ENCODE measurements around the gene SGTA. TPM values are rescaled to one million over a fixed set of nuclear protein-coding genes. Genes with fewer than 3 reads are reported as not detected.

The SGTA gene
- total and polyA plus RNA-seq, 2 experiments from 2014 or later, result 71.6 to 102 TPM

DNA sequence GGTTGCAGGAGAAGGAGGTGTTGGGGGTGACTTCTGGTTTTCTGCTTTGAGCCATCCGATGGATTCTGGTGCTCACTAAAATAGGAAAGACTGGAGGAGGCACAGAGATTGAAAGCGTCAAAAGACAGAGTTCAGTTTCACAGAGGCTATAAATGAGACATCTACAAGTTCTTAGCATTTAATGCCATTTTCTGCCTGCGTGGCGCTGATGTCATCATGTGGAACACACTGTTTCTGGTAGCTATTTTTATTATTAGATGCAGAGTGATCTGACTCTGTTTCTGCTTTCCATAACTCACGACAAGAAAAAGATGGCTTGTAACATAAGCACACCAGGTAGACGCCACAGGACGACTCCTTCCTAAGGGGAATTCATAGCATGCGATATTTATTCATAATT is 40.0 kb downstream of the SGTA start:
- no peak overlapping the region for H3K4me2 ChIP-seq
- Mint-ChIP-seq H3K27me3 (ENCODE audit: insufficient read depth, low read depth, poor library complexity) (peaks cover 8% of the 10 kb centered on the region), H3K9me3 (no peaks in the 10 kb centered on the region)

More for the DNA sequence above, 40.0 kb downstream of the SGTA start:
- H3K27ac Mint-ChIP-seq, result no peak overlapping the region
- peaks cover 5% of the 10 kb centered on the region; the same call in 1 of the 2 replicates for H3K79me2 ChIP-seq (replicated peaks; ENCODE audit: insufficient read depth)
- no peak overlapping the region for H3K4me3 Mint-ChIP-seq
- DNase-seq (ENCODE audit: low spot score) (no peak), ATAC-seq (no peak)
- H3K36me3 ChIP-seq (ENCODE audit: insufficient read depth), result no peaks in the 10 kb centered on the region
- H3K9me2 ChIP-seq (ENCODE audit: insufficient read depth), result no peaks in the 10 kb centered on the region
- H3F3A ChIP-seq (replicated peaks; ENCODE audit: low read depth), result no peaks in the 10 kb centered on the region
- H3K4me1 ChIP-seq (ENCODE audit: insufficient read depth), result peaks cover 4% of the 10 kb centered on the region; the same call in 1 of the 2 replicates
- no peak overlapping the region for H3K27ac ChIP-seq (ENCODE audit: low read depth)
- no peaks in the 10 kb centered on the region; the same call in 1 of the 2 replicates for H4K20me1 ChIP-seq (replicated peaks; ENCODE audit: insufficient read depth)
- no peak overlapping the region for H3K4me3 ChIP-seq
- TF ChIP-seq ZNF331 (CRISPR knock-in tag; IDR thresholded peaks at IDR 0.05; ENCODE audit: low read depth) (no peak), EZH2 (IDR thresholded peaks at IDR 0.05; ENCODE audit: low read depth, unreplicated experiment) (no peak), STAT1 (IDR thresholded peaks at IDR 0.05; ENCODE audit: unreplicated experiment) (no peak), NANOG (IDR thresholded peaks at IDR 0.05; ENCODE audit: borderline replicate concordance) (no peak), CREB1 (CRISPR knock-in tag; IDR thresholded peaks at IDR 0.05; ENCODE audit: low read depth) (no peak), ZNF114 (CRISPR knock-in tag; IDR thresholded peaks at IDR 0.05) (no peak), JUNB (IDR thresholded peaks at IDR 0.05; ENCODE audit: unreplicated experiment) (no peak), EZH2phosphoT487 (IDR thresholded peaks at IDR 0.05; ENCODE audit: unreplicated experiment) (no peak), POLR2AphosphoS5 (IDR thresholded peaks at IDR 0.05; ENCODE audit: low read depth) (no peak)
- TF ChIP-seq, protein P1, sequence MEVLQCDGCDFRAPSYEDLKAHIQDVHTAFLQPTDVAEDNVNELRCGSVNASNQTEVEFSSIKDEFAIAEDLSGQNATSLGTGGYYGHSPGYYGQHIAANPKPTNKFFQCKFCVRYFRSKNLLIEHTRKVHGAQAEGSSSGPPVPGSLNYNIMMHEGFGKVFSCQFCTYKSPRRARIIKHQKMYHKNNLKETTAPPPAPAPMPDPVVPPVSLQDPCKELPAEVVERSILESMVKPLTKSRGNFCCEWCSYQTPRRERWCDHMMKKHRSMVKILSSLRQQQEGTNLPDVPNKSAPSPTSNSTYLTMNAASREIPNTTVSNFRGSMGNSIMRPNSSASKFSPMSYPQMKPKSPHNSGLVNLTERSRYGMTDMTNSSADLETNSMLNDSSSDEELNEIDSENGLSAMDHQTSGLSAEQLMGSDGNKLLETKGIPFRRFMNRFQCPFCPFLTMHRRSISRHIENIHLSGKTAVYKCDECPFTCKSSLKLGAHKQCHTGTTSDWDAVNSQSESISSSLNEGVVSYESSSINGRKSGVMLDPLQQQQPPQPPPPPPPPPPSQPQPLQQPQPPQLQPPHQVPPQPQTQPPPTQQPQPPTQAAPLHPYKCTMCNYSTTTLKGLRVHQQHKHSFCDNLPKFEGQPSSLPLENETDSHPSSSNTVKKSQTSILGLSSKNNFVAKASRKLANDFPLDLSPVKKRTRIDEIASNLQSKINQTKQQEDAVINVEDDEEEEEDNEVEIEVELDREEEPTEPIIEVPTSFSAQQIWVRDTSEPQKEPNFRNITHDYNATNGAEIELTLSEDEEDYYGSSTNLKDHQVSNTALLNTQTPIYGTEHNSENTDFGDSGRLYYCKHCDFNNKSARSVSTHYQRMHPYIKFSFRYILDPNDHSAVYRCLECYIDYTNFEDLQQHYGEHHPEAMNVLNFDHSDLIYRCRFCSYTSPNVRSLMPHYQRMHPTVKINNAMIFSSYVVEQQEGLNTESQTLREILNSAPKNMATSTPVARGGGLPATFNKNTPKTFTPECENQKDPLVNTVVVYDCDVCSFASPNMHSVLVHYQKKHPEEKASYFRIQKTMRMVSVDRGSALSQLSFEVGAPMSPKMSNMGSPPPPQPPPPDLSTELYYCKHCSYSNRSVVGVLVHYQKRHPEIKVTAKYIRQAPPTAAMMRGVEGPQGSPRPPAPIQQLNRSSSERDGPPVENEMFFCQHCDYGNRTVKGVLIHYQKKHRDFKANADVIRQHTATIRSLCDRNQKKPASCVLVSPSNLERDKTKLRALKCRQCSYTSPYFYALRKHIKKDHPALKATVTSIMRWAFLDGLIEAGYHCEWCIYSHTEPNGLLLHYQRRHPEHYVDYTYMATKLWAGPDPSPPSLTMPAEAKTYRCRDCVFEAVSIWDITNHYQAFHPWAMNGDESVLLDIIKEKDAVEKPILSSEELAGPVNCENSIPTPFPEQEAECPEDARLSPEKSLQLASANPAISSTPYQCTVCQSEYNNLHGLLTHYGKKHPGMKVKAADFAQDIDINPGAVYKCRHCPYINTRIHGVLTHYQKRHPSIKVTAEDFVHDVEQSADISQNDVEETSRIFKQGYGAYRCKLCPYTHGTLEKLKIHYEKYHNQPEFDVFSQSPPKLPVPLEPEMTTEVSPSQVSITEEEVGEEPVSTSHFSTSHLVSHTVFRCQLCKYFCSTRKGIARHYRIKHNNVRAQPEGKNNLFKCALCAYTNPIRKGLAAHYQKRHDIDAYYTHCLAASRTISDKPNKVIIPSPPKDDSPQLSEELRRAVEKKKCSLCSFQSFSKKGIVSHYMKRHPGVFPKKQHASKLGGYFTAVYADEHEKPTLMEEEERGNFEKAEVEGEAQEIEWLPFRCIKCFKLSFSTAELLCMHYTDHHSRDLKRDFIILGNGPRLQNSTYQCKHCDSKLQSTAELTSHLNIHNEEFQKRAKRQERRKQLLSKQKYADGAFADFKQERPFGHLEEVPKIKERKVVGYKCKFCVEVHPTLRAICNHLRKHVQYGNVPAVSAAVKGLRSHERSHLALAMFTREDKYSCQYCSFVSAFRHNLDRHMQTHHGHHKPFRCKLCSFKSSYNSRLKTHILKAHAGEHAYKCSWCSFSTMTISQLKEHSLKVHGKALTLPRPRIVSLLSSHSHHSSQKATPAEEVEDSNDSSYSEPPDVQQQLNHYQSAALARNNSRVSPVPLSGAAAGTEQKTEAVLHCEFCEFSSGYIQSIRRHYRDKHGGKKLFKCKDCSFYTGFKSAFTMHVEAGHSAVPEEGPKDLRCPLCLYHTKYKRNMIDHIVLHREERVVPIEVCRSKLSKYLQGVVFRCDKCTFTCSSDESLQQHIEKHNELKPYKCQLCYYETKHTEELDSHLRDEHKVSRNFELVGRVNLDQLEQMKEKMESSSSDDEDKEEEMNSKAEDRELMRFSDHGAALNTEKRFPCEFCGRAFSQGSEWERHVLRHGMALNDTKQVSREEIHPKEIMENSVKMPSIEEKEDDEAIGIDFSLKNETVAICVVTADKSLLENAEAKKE (CRISPR knock-in tag; IDR thresholded peaks at IDR 0.05), result no peak
- TF ChIP-seq, protein P2, sequence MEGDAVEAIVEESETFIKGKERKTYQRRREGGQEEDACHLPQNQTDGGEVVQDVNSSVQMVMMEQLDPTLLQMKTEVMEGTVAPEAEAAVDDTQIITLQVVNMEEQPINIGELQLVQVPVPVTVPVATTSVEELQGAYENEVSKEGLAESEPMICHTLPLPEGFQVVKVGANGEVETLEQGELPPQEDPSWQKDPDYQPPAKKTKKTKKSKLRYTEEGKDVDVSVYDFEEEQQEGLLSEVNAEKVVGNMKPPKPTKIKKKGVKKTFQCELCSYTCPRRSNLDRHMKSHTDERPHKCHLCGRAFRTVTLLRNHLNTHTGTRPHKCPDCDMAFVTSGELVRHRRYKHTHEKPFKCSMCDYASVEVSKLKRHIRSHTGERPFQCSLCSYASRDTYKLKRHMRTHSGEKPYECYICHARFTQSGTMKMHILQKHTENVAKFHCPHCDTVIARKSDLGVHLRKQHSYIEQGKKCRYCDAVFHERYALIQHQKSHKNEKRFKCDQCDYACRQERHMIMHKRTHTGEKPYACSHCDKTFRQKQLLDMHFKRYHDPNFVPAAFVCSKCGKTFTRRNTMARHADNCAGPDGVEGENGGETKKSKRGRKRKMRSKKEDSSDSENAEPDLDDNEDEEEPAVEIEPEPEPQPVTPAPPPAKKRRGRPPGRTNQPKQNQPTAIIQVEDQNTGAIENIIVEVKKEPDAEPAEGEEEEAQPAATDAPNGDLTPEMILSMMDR (conservative IDR thresholded peaks at IDR 0.05; ENCODE audit: low read depth in 2 of 2), result no peak
- TF ChIP-seq, protein P3, sequence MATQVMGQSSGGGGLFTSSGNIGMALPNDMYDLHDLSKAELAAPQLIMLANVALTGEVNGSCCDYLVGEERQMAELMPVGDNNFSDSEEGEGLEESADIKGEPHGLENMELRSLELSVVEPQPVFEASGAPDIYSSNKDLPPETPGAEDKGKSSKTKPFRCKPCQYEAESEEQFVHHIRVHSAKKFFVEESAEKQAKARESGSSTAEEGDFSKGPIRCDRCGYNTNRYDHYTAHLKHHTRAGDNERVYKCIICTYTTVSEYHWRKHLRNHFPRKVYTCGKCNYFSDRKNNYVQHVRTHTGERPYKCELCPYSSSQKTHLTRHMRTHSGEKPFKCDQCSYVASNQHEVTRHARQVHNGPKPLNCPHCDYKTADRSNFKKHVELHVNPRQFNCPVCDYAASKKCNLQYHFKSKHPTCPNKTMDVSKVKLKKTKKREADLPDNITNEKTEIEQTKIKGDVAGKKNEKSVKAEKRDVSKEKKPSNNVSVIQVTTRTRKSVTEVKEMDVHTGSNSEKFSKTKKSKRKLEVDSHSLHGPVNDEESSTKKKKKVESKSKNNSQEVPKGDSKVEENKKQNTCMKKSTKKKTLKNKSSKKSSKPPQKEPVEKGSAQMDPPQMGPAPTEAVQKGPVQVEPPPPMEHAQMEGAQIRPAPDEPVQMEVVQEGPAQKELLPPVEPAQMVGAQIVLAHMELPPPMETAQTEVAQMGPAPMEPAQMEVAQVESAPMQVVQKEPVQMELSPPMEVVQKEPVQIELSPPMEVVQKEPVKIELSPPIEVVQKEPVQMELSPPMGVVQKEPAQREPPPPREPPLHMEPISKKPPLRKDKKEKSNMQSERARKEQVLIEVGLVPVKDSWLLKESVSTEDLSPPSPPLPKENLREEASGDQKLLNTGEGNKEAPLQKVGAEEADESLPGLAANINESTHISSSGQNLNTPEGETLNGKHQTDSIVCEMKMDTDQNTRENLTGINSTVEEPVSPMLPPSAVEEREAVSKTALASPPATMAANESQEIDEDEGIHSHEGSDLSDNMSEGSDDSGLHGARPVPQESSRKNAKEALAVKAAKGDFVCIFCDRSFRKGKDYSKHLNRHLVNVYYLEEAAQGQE (IDR thresholded peaks at IDR 0.05; ENCODE audit: unreplicated experiment), result no peak
- TF ChIP-seq, protein P4, sequence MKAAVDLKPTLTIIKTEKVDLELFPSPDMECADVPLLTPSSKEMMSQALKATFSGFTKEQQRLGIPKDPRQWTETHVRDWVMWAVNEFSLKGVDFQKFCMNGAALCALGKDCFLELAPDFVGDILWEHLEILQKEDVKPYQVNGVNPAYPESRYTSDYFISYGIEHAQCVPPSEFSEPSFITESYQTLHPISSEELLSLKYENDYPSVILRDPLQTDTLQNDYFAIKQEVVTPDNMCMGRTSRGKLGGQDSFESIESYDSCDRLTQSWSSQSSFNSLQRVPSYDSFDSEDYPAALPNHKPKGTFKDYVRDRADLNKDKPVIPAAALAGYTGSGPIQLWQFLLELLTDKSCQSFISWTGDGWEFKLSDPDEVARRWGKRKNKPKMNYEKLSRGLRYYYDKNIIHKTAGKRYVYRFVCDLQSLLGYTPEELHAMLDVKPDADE (IDR thresholded peaks at IDR 0.05), result no peak
- no peak overlapping the region for H2AFZ ChIP-seq
- peaks cover 9% of the 10 kb centered on the region; the same call in 1 of the 3 replicates for H3K36me3 Mint-ChIP-seq (ENCODE audit: low read depth)
- H3K4me1 Mint-ChIP-seq, result peaks cover 4% of the 10 kb centered on the region; the same call in 2 of the 3 replicates
- H3K27me3 ChIP-seq (ENCODE audit: insufficient read depth), result no peaks in the 10 kb centered on the region
